Stimulated activated naive B cell treated with anti-CD40 and anti-IgM and Interleukin-4, amounts not matched to agents 10 μg/mL and 1 μg/mL and 100 μg/mL, for 72 hours (primary cell): ENCODE measurements around the gene ZNF776.
A peak's percentile ranks its signal among the peaks of the same experiment; 100 is the strongest.
"Not testable (repeated sequence)": the region's sequence is repeated elsewhere in the genome, so short reads cannot be mapped to it uniquely, and the experiment has no call there.

Experiments
- ATAC-seq, 2 donors: fragments of 150-1000 bp; cut with Tn5 transposase; replicated peaks; 2 replicates each; pipeline ENCODE4 v1.10.0; 2021; ENCODE audit warnings: moderate library complexity in 1 of 2
- DNase-seq: peaks from one replicate; pipeline ENCODE4 v3.0.0; 2021
- H3K27ac Mint-ChIP-seq: one replicate; pipeline ENCODE4 v1.8.0; 2022; ENCODE audit warnings: mild to moderate bottlenecking, mixed read lengths
- H3K27me3 Mint-ChIP-seq, 2 donors: one replicate each; pipeline ENCODE4 v1.8.0; 2022; ENCODE audit warnings: mixed read lengths in 2 of 2
- H3K36me3 Mint-ChIP-seq, 2 donors: one replicate each; pipeline ENCODE4 v1.8.0; 2022; ENCODE audit warnings: mixed read lengths in 2 of 2, mild to moderate bottlenecking in 1 of 2
- H3K4me1 Mint-ChIP-seq, 2 donors: one replicate each; pipeline ENCODE4 v1.8.0; 2022; ENCODE audit warnings: mixed read lengths in 2 of 2, mild to moderate bottlenecking in 1 of 2
- H3K4me3 Mint-ChIP-seq, 2 donors: one replicate each; pipeline ENCODE4 v1.8.0; 2022; ENCODE audit warnings: mild to moderate bottlenecking in 2 of 2, mixed read lengths in 2 of 2, moderate library complexity in 1 of 2
- H3K9me3 Mint-ChIP-seq, 2 donors: one replicate each; pipeline ENCODE4 v1.8.0; 2022; ENCODE audit warnings: mixed read lengths in 2 of 2, mild to moderate bottlenecking in 1 of 2

ZNF776 gene

GRCh38 chr19:57746580-57747471 is at the start of gene ZNF776:
TSS of gene ZNF776 (plus strand) at chr19:57746815. CDS start at chr19:57747059, 244 bp downstream.
- DNase-seq, result peak; percentile 78
- ATAC-seq, result peak; percentile 98 to 99
- peaks cover 24 to 37% of the 10 kb centered on the region in 2 donors for H3K4me1 Mint-ChIP-seq
- peaks cover 35 to 43% of the 10 kb centered on the region in 2 donors for H3K36me3 Mint-ChIP-seq
- peak within 1 kb of the TSS; percentile 97 for H3K27ac Mint-ChIP-seq
- H3K9me3 Mint-ChIP-seq, result peaks cover 1 to 4% of the 10 kb centered on the region in 2 donors
- no peaks in the 10 kb centered on the region for H3K27me3 Mint-ChIP-seq
- H3K4me3 Mint-ChIP-seq, result peak within 1 kb of the TSS; percentile 88 to 98

GRCh38 chr19:57701625-57702024 is 45.0 kb upstream of the ZNF776 start:
- no peak for ATAC-seq
- Mint-ChIP-seq H3K9me3 (peaks cover 11% of the 10 kb centered on the region in 2 donors), H3K27me3 (no peaks in the 10 kb centered on the region), H3K4me1 (peaks cover 24 to 27% of the 10 kb centered on the region in 2 donors), H3K36me3 (peaks cover 62 to 77% of the 10 kb centered on the region in 2 donors), H3K27ac (peak overlapping the region; percentile 4), H3K4me3 (no peak overlapping the region)
- no peak for DNase-seq

GRCh38 chr19:57706346-57706745 is 40.3 kb upstream of the ZNF776 start:
- no peaks in the 10 kb centered on the region for H3K27me3 Mint-ChIP-seq
- peaks cover 39 to 55% of the 10 kb centered on the region in 2 donors for H3K4me1 Mint-ChIP-seq
- H3K36me3 Mint-ChIP-seq, result peaks cover 57 to 68% of the 10 kb centered on the region in 2 donors
- peaks cover 11 to 18% of the 10 kb centered on the region in 2 donors for H3K9me3 Mint-ChIP-seq
- ATAC-seq, result no peak
- H3K27ac Mint-ChIP-seq, result peak overlapping the region; percentile 44
- no peak for DNase-seq
- H3K4me3 Mint-ChIP-seq, result peak overlapping the region; percentile 20 to 36

- DNase-seq, result peak; percentile 68
- H3K27me3 Mint-ChIP-seq, result no peaks in the 10 kb centered on the region
- peaks cover 6 to 9% of the 10 kb centered on the region in 2 donors for H3K9me3 Mint-ChIP-seq
Observed at GRCh38 chr19:57708641-57709361, 37.8 kb upstream of the ZNF776 start, which contains the start of gene ZNF154. TSS of gene ZNF154 (minus strand) at chr19:57709204. CDS start at chr19:57708971, 233 bp downstream.

GRCh38 chr19:57709616-57710015 is 37.0 kb upstream of the ZNF776 start:
- peaks cover 6% of the 10 kb centered on the region in 2 donors for H3K9me3 Mint-ChIP-seq
- H3K36me3 Mint-ChIP-seq, result peaks cover 38 to 59% of the 10 kb centered on the region in 2 donors
- H3K27ac Mint-ChIP-seq, result peak overlapping the region; percentile 20

More at GRCh38 chr19:57708641-57709361, 37.8 kb upstream of the ZNF776 start, which contains the start of gene ZNF154:
- Mint-ChIP-seq H3K36me3 (peaks cover 35 to 59% of the 10 kb centered on the region in 2 donors), H3K4me3 (peak within 1 kb of the TSS; percentile 95 to 96), H3K27ac (peak within 1 kb of the TSS; percentile 99), H3K4me1 (peaks cover 37 to 52% of the 10 kb centered on the region in 2 donors)
- ATAC-seq, result peak; percentile 89 to 93

GRCh38 chr19:57712222-57712621 is 34.4 kb upstream of the ZNF776 start:
- H3K36me3 Mint-ChIP-seq, result peaks cover 34 to 55% of the 10 kb centered on the region in 2 donors

More at GRCh38 chr19:57709616-57710015, 37.0 kb upstream of the ZNF776 start:
- peak overlapping the region; percentile 10 to 96 for H3K4me3 Mint-ChIP-seq
- H3K4me1 Mint-ChIP-seq, result peaks cover 29 to 44% of the 10 kb centered on the region in 2 donors
- no peak for DNase-seq
- no peak for ATAC-seq
- no peaks in the 10 kb centered on the region for H3K27me3 Mint-ChIP-seq

GRCh38 chr19:57719424-57719823 is 27.2 kb upstream of the ZNF776 start:
- H3K4me3 Mint-ChIP-seq, result no peak overlapping the region

More at GRCh38 chr19:57712222-57712621, 34.4 kb upstream of the ZNF776 start:
- Mint-ChIP-seq H3K4me1 (peaks cover 14 to 21% of the 10 kb centered on the region in 2 donors), H3K4me3 (no peak overlapping the region), H3K27me3 (no peaks in the 10 kb centered on the region), H3K9me3 (peaks cover 1 to 4% of the 10 kb centered on the region in 2 donors), H3K27ac (no peak overlapping the region)
- ATAC-seq (no peak), DNase-seq (no peak)

GRCh38 chr19:57719901-57720519 is 26.6 kb upstream of the ZNF776 start:
- DNase-seq (no peak), ATAC-seq (no peak)
- no peak overlapping the region for H3K4me3 Mint-ChIP-seq
- peaks cover 57 to 75% of the 10 kb centered on the region in 2 donors for H3K36me3 Mint-ChIP-seq
- no peaks in the 10 kb centered on the region for H3K27me3 Mint-ChIP-seq
- H3K4me1 Mint-ChIP-seq, result peaks cover 17 to 20% of the 10 kb centered on the region in 2 donors
- no peak overlapping the region for H3K27ac Mint-ChIP-seq
- peaks cover 4 to 6% of the 10 kb centered on the region in 2 donors for H3K9me3 Mint-ChIP-seq

More at GRCh38 chr19:57719424-57719823, 27.2 kb upstream of the ZNF776 start:
- Mint-ChIP-seq H3K27ac (peak overlapping the region; percentile 47), H3K36me3 (peaks cover 58 to 75% of the 10 kb centered on the region in 2 donors), H3K4me1 (peaks cover 12 to 15% of the 10 kb centered on the region in 2 donors), H3K9me3 (peaks cover 4 to 6% of the 10 kb centered on the region in 2 donors), H3K27me3 (no peaks in the 10 kb centered on the region)
- ATAC-seq, result no peak
- no peak for DNase-seq

- Mint-ChIP-seq H3K36me3 (peaks cover 57 to 74% of the 10 kb centered on the region in 2 donors), H3K27ac (no peak overlapping the region), H3K4me3 (no peak overlapping the region), H3K9me3 (peaks cover 4 to 6% of the 10 kb centered on the region in 2 donors), H3K4me1 (peaks cover 18 to 20% of the 10 kb centered on the region in 2 donors), H3K27me3 (no peaks in the 10 kb centered on the region)
- ATAC-seq, result no peak
- no peak for DNase-seq
Observed at GRCh38 chr19:57720878-57721277, 25.7 kb upstream of the ZNF776 start.

- H3K4me1 Mint-ChIP-seq, H3K36me3 Mint-ChIP-seq, H3K27me3 Mint-ChIP-seq, H3K27ac Mint-ChIP-seq, H3K9me3 Mint-ChIP-seq: not testable (repeated sequence)
- peak in 1 of 2 donors; percentile 54 for ATAC-seq
- peak; percentile 24 for DNase-seq
- peak overlapping the region; percentile 32 to 65 for H3K4me3 Mint-ChIP-seq
Observed at GRCh38 chr19:57738320-57738719, 8.3 kb upstream of the ZNF776 start.

GRCh38 chr19:57738770-57739169 is 7.8 kb upstream of the ZNF776 start:
- not testable (repeated sequence) for H3K27ac Mint-ChIP-seq, H3K36me3 Mint-ChIP-seq, H3K9me3 Mint-ChIP-seq, H3K27me3 Mint-ChIP-seq, ATAC-seq, DNase-seq, H3K4me1 Mint-ChIP-seq, H3K4me3 Mint-ChIP-seq

GRCh38 chr19:57747472-57747807 is 825 bp downstream of the ZNF776 start:
- H3K27ac Mint-ChIP-seq, result peak overlapping the region; percentile 97
- ATAC-seq (no peak), DNase-seq (no peak)
- peaks cover 41 to 49% of the 10 kb centered on the region in 2 donors for H3K36me3 Mint-ChIP-seq
- H3K9me3 Mint-ChIP-seq, result peaks cover 4% of the 10 kb centered on the region in 2 donors
- H3K27me3 Mint-ChIP-seq, result no peaks in the 10 kb centered on the region
- peak overlapping the region; percentile 88 to 98 for H3K4me3 Mint-ChIP-seq
- peaks cover 24 to 37% of the 10 kb centered on the region in 2 donors for H3K4me1 Mint-ChIP-seq

- ATAC-seq (no peak), DNase-seq (no peak)
- peaks cover 47 to 55% of the 10 kb centered on the region in 2 donors for H3K36me3 Mint-ChIP-seq
- H3K4me3 Mint-ChIP-seq, result peak overlapping the region; percentile 88 to 98
- no peak overlapping the region for H3K27ac Mint-ChIP-seq
- peaks cover 26 to 37% of the 10 kb centered on the region in 2 donors for H3K4me1 Mint-ChIP-seq
- no peaks in the 10 kb centered on the region for H3K27me3 Mint-ChIP-seq
- H3K9me3 Mint-ChIP-seq, result peaks cover 4 to 5% of the 10 kb centered on the region in 2 donors
Observed at GRCh38 chr19:57748029-57748428, 1.4 kb downstream of the ZNF776 start.
